ENCODE data around the gene TMEM123.

TMEM123 gene

GRCh38 chr11:102452461-102453301 is at the start of gene TMEM123:
TMEM123 (minus strand) TSS chr11:102452765; CDS start chr11:102452623, 142 bp downstream.
- DNase-seq: peak; percentile 94

- DNase-seq: no peak
These were observed 48.3 kb upstream of the TMEM123 start for GRCh38 chr11:102500829-102501228.

GRCh38 chr11:102499931-102500330 is 47.4 kb upstream of the TMEM123 start:
- DNase-seq: no peak

- DNase-seq: no peak
These were observed 46.6 kb upstream of the TMEM123 start for GRCh38 chr11:102499151-102499550.

- no peak for DNase-seq
These were observed 44.5 kb upstream of the TMEM123 start for GRCh38 chr11:102497061-102497460.

- peak; percentile 72 for DNase-seq
These were observed 42.8 kb upstream of the TMEM123 start for GRCh38 chr11:102495161-102496042.

GRCh38 chr11:102494216-102494615 is 41.7 kb upstream of the TMEM123 start:
- DNase-seq: no peak

- no peak for DNase-seq
These were observed 41.0 kb upstream of the TMEM123 start for GRCh38 chr11:102493524-102493923.

- DNase-seq: no peak
These were observed 39.4 kb upstream of the TMEM123 start for GRCh38 chr11:102491969-102492368.

- no peak for DNase-seq
These were observed 36.9 kb upstream of the TMEM123 start for GRCh38 chr11:102489186-102490145.

GRCh38 chr11:102488208-102488607 is 35.6 kb upstream of the TMEM123 start:
- DNase-seq: no peak

- DNase-seq: no peak
These were observed 34.6 kb upstream of the TMEM123 start for GRCh38 chr11:102487214-102487613.

GRCh38 chr11:102486584-102486983 is 34.0 kb upstream of the TMEM123 start:
- DNase-seq: no peak

- DNase-seq: no peak
These were observed 32.6 kb upstream of the TMEM123 start for GRCh38 chr11:102485095-102485722.

- DNase-seq: no peak
These were observed 29.9 kb upstream of the TMEM123 start for GRCh38 chr11:102482433-102482832.

GRCh38 chr11:102479733-102480132 is 27.2 kb upstream of the TMEM123 start:
- no peak for DNase-seq

GRCh38 chr11:102478673-102479299 is 26.2 kb upstream of the TMEM123 start:
- DNase-seq: no peak

GRCh38 chr11:102476812-102477211 is 24.2 kb upstream of the TMEM123 start:
- DNase-seq: peak; percentile 60

GRCh38 chr11:102476069-102476468 is 23.5 kb upstream of the TMEM123 start:
- no peak for DNase-seq

- DNase-seq: peak; percentile 49
These were observed 21.0 kb upstream of the TMEM123 start for GRCh38 chr11:102473543-102473942.

- no peak for DNase-seq
These were observed 19.6 kb upstream of the TMEM123 start for GRCh38 chr11:102472127-102472526.

GRCh38 chr11:102471474-102471873 is 18.9 kb upstream of the TMEM123 start:
- DNase-seq: no peak

Measured in CD4-positive, alpha-beta T cell treated with Interleukin-17A for 4 hours (primary cell).